Ovary (tissue), 7 donors: Measurements from ENCODE around the gene C17orf114.

ENCODE experiments used
- DNase-seq, 5 donors: peaks; one replicate each; pipeline ENCODE4 v3.0.0-alpha.2; 2019 to 2020
- H3K27ac ChIP-seq, 2 donors: fragments of 200-600 bp; one replicate each; pipeline versions ENCODE4 v1.5.1 to v1.8.0; 2019 to 2022
- H3K27me3 ChIP-seq: fragments of 200-600 bp; one replicate; pipeline ENCODE4 v1.8.0; 2022
- H3K36me3 ChIP-seq: fragments of 200-600 bp; sonication (generic); one replicate; pipeline ENCODE4 v1.5.1; 2019
- H3K4me1 ChIP-seq: one replicate; pipeline ENCODE4 v1.8.1; 2013; ENCODE audit warnings: mild to moderate bottlenecking, moderate library complexity; ENCODE audit not compliant: insufficient read depth
- H3K4me3 ChIP-seq: fragments of 200-600 bp; sonication (generic); one replicate; pipeline ENCODE4 v1.5.1; 2017
- H3K9me3 ChIP-seq, 2 donors: fragments of 200-600 bp in 1 of 2; sonication (generic) in 1 of 2; one replicate each; pipeline versions ENCODE4 v1.5.1 to v1.8.1; 2013 to 2019; ENCODE audit warnings: mild to moderate bottlenecking in 1 of 2, moderate library complexity in 1 of 2
- CTCF ChIP-seq, 3 donors: fragments of 450-650 bp in 2 of 3; fragments of 200-600 bp in 1 of 3; IDR thresholded peaks; one replicate each; pipeline versions ENCODE4 v1.5.1 to v1.8.0; 2016 to 2022; ENCODE audit warnings: antibody characterized with exemption in 3 of 3, mild to moderate bottlenecking in 1 of 3
- EP300 ChIP-seq: sonication (generic); formaldehyde crosslinking; IDR thresholded peaks from one replicate; pipeline ENCODE4 v1.6.1; 2017; ENCODE audit warnings: antibody characterized with exemption
- POLR2A ChIP-seq: fragments of 450-650 bp; IDR thresholded peaks from one replicate; pipeline ENCODE4 v1.6.1; 2017; ENCODE audit warnings: antibody characterized with exemption, mild to moderate bottlenecking, moderate library complexity
- WGBS, 3 donors: extraction: QIAGEN DNeasy Blood & Tissue Kit in 1 of 3; methylation state at CpG; one replicate each; pipeline versions ENCODE4 v1.1.5 to v1.1.7; 2013 to 2017; 5-methylcytosine and 5-hydroxymethylcytosine counted together
- intact Hi-C, 4 donors: fragments of 100-400 bp; cut with DNase I; formaldehyde crosslinking; loops; one replicate each; pipeline versions ENCODE4 v1.11.0 to v1.15.1; 2022 to 2023
- donor health status: DM: no; HTN: no; CAD: no; lungs with moderate emphysema.
- donor health status: DM: no; HTN: no; CAD: no.
- donor health status: Bipolar disorder and iron deficiency.
- donor health status: DM: no; HTN: no; CAD: no.
- donor health status: DM: yes; HTN: yes; CAD: no.

The C17orf114 gene

GRCh38 chr17:4802228-4802627 lies at the start of gene C17orf114:
TSS of gene C17orf114 (minus strand) at chr17:4802328.
- H3K4me3 ChIP-seq: no peak within 1 kb of the TSS
- no peaks in the 10 kb centered on the region for H3K9me3 ChIP-seq
- DNase-seq: no peak
- H3K4me1 ChIP-seq: peaks cover 1% of the 10 kb centered on the region
- no peaks in the 10 kb centered on the region for H3K27me3 ChIP-seq
- intact Hi-C loops: no loop called here
- no peaks in the 10 kb centered on the region for H3K36me3 ChIP-seq
- H3K27ac ChIP-seq: no peak within 1 kb of the TSS
- WGBS, 3 donors: 75 to 83% (median 77%) methylated on average over 9 of the region's 9 CpGs
- no peak for TF ChIP-seq EP300
- TF ChIP-seq CTCF (IDR thresholded peaks at IDR 0.05): no peak
- no peak for TF ChIP-seq POLR2A

DNA sequence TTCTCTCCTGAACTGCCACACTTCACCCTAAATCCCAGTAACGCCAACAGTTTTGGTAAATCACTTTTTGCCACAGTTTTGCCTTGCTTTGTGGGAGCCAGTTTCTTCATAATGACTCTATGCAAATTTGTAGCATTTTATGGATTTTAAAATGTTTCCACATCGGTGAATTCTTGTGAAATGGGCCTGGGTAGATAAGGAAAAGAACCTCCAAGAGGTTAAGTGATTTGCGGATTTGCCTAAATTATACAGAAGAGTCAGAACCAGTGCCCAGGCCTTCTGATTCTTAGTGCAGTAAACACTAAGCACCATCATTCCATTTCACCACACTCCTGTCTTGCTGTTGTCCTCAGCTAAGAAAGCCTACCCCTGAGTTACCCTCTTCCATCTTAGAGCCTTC lies 49.0 kb upstream of the C17orf114 start:
- TF ChIP-seq EP300: no peak
- no peak for TF ChIP-seq POLR2A
- no peak for TF ChIP-seq CTCF (IDR thresholded peaks at IDR 0.05)

GRCh38 chr17:4850246-4850645 lies 48.1 kb upstream of the C17orf114 start:
- H3K36me3 ChIP-seq: no peaks in the 10 kb centered on the region
- no peak for DNase-seq
- intact Hi-C loops: no loop called here
- H3K4me3 ChIP-seq: no peak overlapping the region
- H3K27me3 ChIP-seq: no peaks in the 10 kb centered on the region
- peaks cover 18% of the 10 kb centered on the region for H3K4me1 ChIP-seq
- no peaks in the 10 kb centered on the region for H3K9me3 ChIP-seq
- H3K27ac ChIP-seq: no peak overlapping the region
- TF ChIP-seq EP300 (no peak), POLR2A (no peak), CTCF (IDR thresholded peaks at IDR 0.05) (no peak)
- WGBS, 3 donors: 89 to 98% (median 94%) methylated on average over 2 of the region's 2 CpGs

More for the DNA sequence above, 49.0 kb upstream of the C17orf114 start:
- Histone ChIP-seq H3K27ac (no peak overlapping the region), H3K9me3 (no peaks in the 10 kb centered on the region), H3K36me3 (no peaks in the 10 kb centered on the region), H3K4me3 (no peak overlapping the region), H3K27me3 (no peaks in the 10 kb centered on the region), H3K4me1 (peaks cover 16% of the 10 kb centered on the region)
- intact Hi-C loops: no loop called here
- 79 to 86% (median 81%) methylated on average over 3 of the region's 3 CpGs for WGBS, 3 donors
- DNase-seq: no peak

GRCh38 chr17:4849011-4849536 lies 46.9 kb upstream of the C17orf114 start:
- H3K9me3 ChIP-seq: no peaks in the 10 kb centered on the region
- no peaks in the 10 kb centered on the region for H3K36me3 ChIP-seq
- H3K27ac ChIP-seq: no peak overlapping the region
- H3K4me3 ChIP-seq: no peak overlapping the region
- H3K27me3 ChIP-seq: no peaks in the 10 kb centered on the region
- H3K4me1 ChIP-seq: peaks cover 18% of the 10 kb centered on the region
- intact Hi-C loops: no loop called here
- no peak for TF ChIP-seq POLR2A
- TF ChIP-seq CTCF (IDR thresholded peaks at IDR 0.05): no peak
- TF ChIP-seq EP300: no peak
- 59 to 76% (median 69%) methylated on average over 5 of the region's 5 CpGs for WGBS, 3 donors
- no peak for DNase-seq
